ENCODE data around the gene ARHGAP10. TPM values are rescaled to one million over a fixed set of nuclear protein-coding genes. Genes with fewer than 3 reads are reported as not detected.

The ARHGAP10 gene
- total and polyA plus RNA-seq, 12 donors, result 33.9 to 71.1 (median 60.7) TPM

DNA sequence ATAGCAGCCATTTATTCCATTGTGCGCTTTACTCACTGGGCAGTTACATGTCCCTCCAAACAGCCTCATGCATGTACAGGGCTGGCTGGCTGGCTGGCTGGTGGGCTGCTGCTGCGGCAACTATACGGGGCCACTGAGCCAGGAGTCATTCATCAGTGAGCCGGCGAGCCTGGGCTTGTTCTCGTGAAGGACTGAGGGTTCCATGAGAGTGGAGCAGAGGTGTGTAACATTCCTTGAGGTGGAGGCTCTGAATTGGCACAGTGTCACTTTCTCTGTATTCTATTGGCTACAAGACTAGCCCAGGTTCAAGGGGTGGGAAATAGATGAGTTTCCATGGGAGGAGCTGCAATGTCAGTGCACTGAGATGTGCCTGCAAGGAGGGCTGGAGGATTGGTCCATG lies 89.1 kb downstream of the ARHGAP10 start:
- no peak for TF ChIP-seq CTCF (IDR thresholded peaks at IDR 0.05)
- Histone ChIP-seq H3K9me3 (no peaks in the 10 kb centered on the region), H3K27ac (peak overlapping the region in 5 of 10 donors; percentile 67 to 93 (median 75)), H3K27me3 (no peaks in the 10 kb centered on the region), H3K4me1 (peaks cover 6 to 88% (median 62%) of the 10 kb centered on the region in 9 donors), H3K36me3 (peaks cover 0 to 18% (median 4%) of the 10 kb centered on the region in 9 donors), H3K4me3 (no peak overlapping the region)
- intact Hi-C loops (cut with DNase I), result loop anchor here in 1 of 10 donors (5.0 kb wide), 1 partner anchor 34 kb away; no protein-coding TSS in a partner anchor
- WGBS, 2 donors, result 96 to 99% methylated on average over 6 of the region's 6 CpGs
- DNase-seq (no peak), ATAC-seq (no peak)

GRCh38 chr4:147821555-147821954 lies 89.7 kb downstream of the ARHGAP10 start:
- no peak for ATAC-seq
- intact Hi-C loops (cut with DNase I), result loop anchor here in 1 of 10 donors (5.0 kb wide), 1 partner anchor 34 kb away; no protein-coding TSS in a partner anchor
- peaks cover 5 to 88% (median 62%) of the 10 kb centered on the region in 9 donors for H3K4me1 ChIP-seq
- 60% methylated on average over 2 of the region's 2 CpGs for WGBS, 2 donors
- H3K9me3 ChIP-seq, result no peaks in the 10 kb centered on the region
- peak overlapping the region in 9 of 10 donors; percentile 48 to 93 (median 70) for H3K27ac ChIP-seq
- no peak for DNase-seq
- H3K27me3 ChIP-seq, result no peaks in the 10 kb centered on the region
- no peak for TF ChIP-seq CTCF (IDR thresholded peaks at IDR 0.05)
- H3K4me3 ChIP-seq, result no peak overlapping the region
- peaks cover 0 to 18% (median 4%) of the 10 kb centered on the region in 9 donors for H3K36me3 ChIP-seq

DNA sequence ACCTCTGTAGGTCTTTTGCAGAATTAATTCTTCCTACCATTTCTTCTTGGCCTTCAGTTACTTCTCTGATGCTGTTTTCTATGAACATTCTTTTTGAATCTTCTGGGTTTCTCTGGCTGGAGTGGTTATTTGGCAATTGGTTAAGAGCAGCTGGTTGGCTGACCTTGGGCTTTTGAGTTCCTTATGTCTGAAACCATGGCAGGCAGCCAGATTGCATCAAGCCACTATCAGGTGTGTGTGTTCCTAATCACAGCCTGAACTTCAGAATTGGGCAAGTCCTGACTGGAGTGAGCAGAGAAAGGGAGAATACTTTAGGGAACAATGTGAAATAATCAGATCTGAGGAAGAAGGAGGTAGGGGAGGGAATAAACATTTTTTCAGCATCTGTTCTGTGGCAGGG lies 90.2 kb downstream of the ARHGAP10 start:
- intact Hi-C loops (cut with DNase I), result loop anchor here in 1 of 10 donors (5.0 kb wide), 1 partner anchor 35 kb away; no protein-coding TSS in a partner anchor

GRCh38 chr4:147823130-147823529 lies 91.2 kb downstream of the ARHGAP10 start:
- Histone ChIP-seq H3K4me1 (peaks cover 5 to 85% (median 57%) of the 10 kb centered on the region in 9 donors), H3K4me3 (no peak overlapping the region), H3K9me3 (no peaks in the 10 kb centered on the region), H3K27ac (peak overlapping the region in 8 of 10 donors; percentile 48 to 93 (median 71)), H3K27me3 (no peaks in the 10 kb centered on the region), H3K36me3 (peaks cover 0 to 18% (median 4%) of the 10 kb centered on the region in 9 donors)
- intact Hi-C loops (cut with DNase I), result loop anchor here in 1 of 10 donors (5.0 kb wide), 1 partner anchor 36 kb away; no protein-coding TSS in a partner anchor
- no peak for TF ChIP-seq CTCF (IDR thresholded peaks at IDR 0.05)
- 86 to 90% methylated on average over 3 of the region's 3 CpGs for WGBS, 2 donors
- DNase-seq (no peak), ATAC-seq (no peak)

More for the DNA sequence above, 90.2 kb downstream of the ARHGAP10 start:
- Histone ChIP-seq H3K4me3 (no peak overlapping the region), H3K36me3 (peaks cover 0 to 18% (median 4%) of the 10 kb centered on the region in 9 donors), H3K9me3 (no peaks in the 10 kb centered on the region), H3K27me3 (no peaks in the 10 kb centered on the region), H3K4me1 (peaks cover 5 to 88% (median 60%) of the 10 kb centered on the region in 9 donors), H3K27ac (peak overlapping the region; percentile 48 to 93 (median 68))
- TF ChIP-seq CTCF (IDR thresholded peaks at IDR 0.05), result peak in 1 of 9 donors; percentile 7
- ATAC-seq (peak; percentile 53 to 85 (median 72)), DNase-seq (peak; percentile 63 to 84)
